T1000 (cell line): Measurements from ENCODE around the gene LBHD2.

ENCODE experiments used
- DNase-seq: peaks from one replicate; lab custom pipeline; 2025; ENCODE audit warnings: mixed read lengths; lab: John Stamatoyannopoulos, UW

The LBHD2 gene

GRCh38 chr14:103132381-103133209 lies 48.6 kb downstream of the LBHD2 start:
- no peak for DNase-seq

- DNase-seq, result no peak
These were observed 49.5 kb downstream of the LBHD2 start for GRCh38 chr14:103133210-103134140.

DNA sequence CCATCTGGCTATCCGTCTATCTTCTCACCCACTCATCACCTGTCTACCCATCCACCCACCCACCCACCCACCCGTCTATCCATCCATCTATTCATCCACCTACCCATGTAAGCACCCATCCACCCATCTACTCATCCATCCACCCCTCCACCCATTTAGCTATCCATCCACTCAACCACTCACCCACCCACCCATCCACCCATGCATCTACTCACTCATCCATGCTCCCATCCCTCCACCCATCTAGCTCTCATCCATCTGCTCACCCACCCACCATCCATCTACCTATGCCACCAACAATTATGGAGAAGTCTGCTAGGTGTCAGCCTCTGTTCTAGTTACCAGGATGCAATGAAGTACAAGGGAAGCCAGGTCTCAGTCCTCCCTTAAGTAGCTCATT lies 50.4 kb downstream of the LBHD2 start:
- no peak for DNase-seq

GRCh38 chr14:103134919-103135318 lies 50.9 kb downstream of the LBHD2 start:
- DNase-seq, result no peak

GRCh38 chr14:103135333-103136260 lies 51.6 kb downstream of the LBHD2 start:
- no peak for DNase-seq

DNA sequence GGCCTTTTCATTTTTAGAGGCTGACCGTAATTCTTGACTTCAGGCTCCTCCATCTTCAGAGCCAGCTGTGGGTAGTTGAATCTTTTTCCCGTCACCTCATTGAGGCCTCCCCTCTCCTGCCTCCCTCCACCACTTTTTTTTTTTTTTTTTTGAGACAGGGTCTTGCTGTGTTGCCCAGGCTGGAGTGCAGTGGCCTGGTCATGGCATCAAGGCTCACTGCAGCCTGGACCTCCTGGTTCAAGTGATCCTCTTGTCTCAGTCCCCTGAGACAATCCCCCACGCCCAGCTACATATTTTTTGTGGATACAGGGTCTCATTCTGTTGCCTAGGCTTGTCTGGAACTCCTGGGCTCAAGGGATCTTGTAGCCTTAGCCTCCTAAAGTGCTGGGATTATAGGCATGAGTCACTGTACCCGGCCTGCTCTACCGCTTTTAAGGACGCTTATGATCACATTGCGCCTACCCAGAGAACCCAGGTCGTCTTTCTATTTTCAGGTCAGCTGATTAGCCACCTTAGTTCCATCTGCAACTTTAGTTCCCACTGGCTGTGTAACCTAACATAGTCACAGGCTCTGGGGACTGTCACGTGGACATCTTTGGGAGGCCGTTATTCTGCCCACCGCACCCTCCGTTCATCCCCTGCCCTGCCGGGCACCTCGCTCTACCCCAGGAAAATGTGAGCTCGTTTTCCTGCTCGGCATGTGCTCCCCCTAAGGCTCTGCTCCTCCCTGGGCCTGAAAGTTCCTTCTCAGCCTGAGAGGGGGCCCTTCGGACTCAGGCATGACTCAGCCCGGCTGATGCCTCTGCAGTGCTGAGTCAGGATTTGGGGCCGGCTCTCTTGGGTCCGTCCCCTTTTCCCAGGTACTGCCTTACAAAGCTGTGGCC lies 52.6 kb downstream of the LBHD2 start:
- peak; percentile 60 for DNase-seq

DNA sequence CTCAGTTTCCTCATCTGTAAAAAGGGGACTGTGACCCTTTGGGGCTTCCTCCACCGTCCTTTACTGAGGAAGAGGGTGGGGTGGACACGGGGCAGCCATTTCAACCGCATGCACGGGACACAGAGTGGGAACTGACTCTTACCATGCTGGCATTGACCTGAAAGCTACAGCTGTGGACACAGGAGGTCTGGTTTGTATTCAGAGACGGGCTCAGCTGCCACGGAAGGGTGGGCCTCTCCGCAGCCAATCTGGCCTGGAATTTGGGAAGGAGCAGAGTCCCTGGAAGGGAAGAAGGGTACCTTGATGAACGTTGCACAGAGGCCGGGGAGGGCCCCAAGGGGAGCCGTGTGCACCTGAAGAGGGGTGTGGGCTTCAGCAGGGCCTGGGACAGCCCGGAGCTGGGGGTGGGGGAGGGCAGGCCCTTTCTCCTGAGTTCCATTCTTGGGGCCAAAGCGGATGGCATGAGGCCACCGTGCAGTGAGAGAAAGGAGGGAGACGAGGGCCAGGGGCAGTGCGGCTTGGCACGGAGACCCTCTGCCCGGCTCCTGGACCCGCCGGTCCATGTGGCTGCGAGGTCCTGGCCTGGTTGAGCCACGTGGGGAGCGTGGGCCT lies 53.8 kb downstream of the LBHD2 start:
- DNase-seq, result no peak

DNA sequence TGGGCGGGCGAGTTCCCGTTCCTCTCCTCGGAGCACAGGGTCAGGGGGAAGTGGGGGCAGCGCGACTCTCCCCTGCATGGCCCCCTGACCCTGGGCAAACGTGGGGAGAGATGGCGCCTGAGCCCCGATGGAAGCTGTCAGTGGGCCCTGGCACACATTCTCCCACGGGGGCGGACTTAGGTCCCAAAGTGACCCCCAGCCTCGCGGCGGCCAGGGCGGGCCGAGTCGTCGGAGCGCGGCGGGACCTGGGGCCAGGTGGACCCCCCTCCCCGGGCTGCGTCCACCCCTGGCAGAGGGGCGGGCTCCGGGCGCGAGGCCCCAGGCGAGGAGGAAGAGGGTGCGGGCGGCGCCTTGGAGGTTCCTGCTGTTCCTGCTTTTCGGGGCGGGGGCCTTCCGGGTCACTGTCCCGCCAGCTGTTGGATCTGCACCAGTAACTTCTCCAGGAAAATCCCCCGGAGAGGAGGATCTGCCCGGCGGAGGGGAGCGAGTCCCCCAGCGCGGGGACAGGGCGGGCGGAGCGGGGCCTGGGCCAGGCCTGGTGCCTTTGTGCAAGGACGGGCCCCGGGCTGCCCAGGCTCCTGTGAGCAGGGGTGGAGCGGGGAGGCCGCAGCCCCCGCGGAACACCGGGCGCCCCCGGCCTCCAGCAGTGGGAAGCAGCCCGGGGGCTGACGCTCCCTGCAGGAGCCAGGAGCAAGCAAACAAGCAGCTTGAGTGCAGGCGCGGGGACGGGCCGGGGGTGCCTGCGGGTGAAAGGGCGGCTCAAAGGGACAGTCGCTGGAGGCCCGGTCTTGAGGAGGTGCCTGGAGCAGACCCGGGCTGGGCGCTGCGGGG lies 54.5 kb downstream of the LBHD2 start:
- DNase-seq, result no peak

GRCh38 chr14:103139132-103140025 lies 55.4 kb downstream of the LBHD2 start:
- DNase-seq, result no peak
